MM.1S (cell line): ENCODE data around the gene IL6ST.

Experiments
- EZH2 ChIP-seq: fragments of 300-600 bp; sonication (generic); optimal IDR thresholded peaks from 2 replicates; pipeline ENCODE3; 2017; ENCODE audit warnings: low read depth, mild to moderate bottlenecking, antibody characterized with exemption, low read length, mixed read lengths
- EZH2phosphoT487 ChIP-seq: fragments of 300-600 bp; sonication (generic); IDR thresholded peaks from 2 replicates; pipeline ENCODE4 v1.6.1; 2018; ENCODE audit warnings: antibody characterized with exemption, low read length
- TF ChIP-seq, protein P1 (sequence below): fragments of 300-600 bp; sonication (generic); IDR thresholded peaks from 2 replicates; pipeline ENCODE4 v1.5.1; 2016; ENCODE audit warnings: antibody characterized with exemption, low read length, mixed read lengths

DNA sequence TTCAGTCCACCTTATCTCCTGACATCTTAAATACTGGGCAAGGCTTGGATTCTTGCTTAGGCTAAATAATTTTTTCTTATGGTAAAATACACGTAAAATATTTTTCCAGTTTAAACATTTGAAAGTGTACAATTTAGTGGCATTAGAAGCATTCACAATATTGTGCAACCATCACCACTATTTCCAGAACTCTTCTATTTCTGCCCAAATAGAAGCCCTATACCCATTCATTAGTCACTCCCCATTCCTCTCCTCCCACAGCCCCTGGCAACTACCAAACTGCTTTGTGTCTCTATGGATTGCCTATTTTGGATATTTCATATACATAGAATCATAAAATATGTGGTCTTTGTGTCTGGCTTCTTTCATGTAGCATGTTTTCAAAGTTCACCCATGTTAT lies 86.0 kb downstream of the IL6ST start:
- TF ChIP-seq, protein P1, sequence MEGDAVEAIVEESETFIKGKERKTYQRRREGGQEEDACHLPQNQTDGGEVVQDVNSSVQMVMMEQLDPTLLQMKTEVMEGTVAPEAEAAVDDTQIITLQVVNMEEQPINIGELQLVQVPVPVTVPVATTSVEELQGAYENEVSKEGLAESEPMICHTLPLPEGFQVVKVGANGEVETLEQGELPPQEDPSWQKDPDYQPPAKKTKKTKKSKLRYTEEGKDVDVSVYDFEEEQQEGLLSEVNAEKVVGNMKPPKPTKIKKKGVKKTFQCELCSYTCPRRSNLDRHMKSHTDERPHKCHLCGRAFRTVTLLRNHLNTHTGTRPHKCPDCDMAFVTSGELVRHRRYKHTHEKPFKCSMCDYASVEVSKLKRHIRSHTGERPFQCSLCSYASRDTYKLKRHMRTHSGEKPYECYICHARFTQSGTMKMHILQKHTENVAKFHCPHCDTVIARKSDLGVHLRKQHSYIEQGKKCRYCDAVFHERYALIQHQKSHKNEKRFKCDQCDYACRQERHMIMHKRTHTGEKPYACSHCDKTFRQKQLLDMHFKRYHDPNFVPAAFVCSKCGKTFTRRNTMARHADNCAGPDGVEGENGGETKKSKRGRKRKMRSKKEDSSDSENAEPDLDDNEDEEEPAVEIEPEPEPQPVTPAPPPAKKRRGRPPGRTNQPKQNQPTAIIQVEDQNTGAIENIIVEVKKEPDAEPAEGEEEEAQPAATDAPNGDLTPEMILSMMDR = no peak
- TF ChIP-seq EZH2phosphoT487 (no peak), EZH2 (no peak)
